NCI-H510A treated with DMSO at 0.1 percent for 48 hours (cell line): ENCODE data around the gene PCDHGA11.
"Not testable (repeated sequence)": the region's sequence is repeated elsewhere in the genome, so short reads cannot be mapped to it uniquely, and the experiment has no call there.

Source experiments
- DNase-seq: peaks from one replicate; lab custom pipeline; 2025; lab: John Stamatoyannopoulos, UW

Gene PCDHGA11

DNA sequence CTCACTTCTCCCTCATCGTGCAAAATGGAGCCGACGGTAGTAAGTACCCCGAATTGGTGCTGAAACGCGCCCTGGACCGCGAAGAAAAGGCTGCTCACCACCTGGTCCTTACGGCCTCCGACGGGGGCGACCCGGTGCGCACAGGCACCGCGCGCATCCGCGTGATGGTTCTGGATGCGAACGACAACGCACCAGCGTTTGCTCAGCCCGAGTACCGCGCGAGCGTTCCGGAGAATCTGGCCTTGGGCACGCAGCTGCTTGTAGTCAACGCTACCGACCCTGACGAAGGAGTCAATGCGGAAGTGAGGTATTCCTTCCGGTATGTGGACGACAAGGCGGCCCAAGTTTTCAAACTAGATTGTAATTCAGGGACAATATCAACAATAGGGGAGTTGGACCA, 10.4 kb downstream of the PCDHGA11 start:
- DNase-seq = no peak

DNA sequence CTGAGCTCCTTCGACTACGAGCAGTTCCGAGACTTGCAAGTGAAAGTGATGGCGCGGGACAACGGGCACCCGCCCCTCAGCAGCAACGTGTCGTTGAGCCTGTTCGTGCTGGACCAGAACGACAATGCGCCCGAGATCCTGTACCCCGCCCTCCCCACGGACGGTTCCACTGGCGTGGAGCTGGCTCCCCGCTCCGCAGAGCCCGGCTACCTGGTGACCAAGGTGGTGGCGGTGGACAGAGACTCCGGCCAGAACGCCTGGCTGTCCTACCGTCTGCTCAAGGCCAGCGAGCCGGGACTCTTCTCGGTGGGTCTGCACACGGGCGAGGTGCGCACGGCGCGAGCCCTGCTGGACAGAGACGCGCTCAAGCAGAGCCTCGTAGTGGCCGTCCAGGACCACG, 11.5 kb downstream of the PCDHGA11 start:
- not testable (repeated sequence) for DNase-seq

DNA sequence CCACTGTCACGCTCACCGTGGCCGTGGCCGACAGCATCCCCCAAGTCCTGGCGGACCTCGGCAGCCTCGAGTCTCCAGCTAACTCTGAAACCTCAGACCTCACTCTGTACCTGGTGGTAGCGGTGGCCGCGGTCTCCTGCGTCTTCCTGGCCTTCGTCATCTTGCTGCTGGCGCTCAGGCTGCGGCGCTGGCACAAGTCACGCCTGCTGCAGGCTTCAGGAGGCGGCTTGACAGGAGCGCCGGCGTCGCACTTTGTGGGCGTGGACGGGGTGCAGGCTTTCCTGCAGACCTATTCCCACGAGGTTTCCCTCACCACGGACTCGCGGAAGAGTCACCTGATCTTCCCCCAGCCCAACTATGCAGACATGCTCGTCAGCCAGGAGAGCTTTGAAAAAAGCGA, 11.9 kb downstream of the PCDHGA11 start:
- DNase-seq = not testable (repeated sequence)

DNA sequence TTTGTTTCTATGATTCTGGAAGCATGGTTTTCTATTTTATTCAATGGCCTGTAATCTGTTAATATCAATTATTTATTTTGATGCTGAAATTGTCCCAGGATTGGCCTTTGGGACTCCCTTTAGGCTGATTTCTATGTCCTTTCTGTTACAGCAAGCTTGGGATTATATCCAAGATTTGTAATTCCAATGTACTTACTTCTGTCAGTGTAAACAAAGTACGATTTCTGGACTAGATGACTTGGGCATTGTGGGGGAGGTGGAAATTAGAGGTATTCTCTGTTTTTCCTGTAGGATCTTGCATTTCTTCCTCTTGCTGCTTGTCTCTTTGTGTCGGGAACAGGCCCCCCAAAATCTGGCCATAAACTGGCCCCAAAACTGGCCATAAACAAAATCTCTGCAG, 13.2 kb downstream of the PCDHGA11 start:
- DNase-seq = no peak

GRCh38 chr5:141437221-141437620, 16.4 kb downstream of the PCDHGA11 start:
- DNase-seq = no peak

DNA sequence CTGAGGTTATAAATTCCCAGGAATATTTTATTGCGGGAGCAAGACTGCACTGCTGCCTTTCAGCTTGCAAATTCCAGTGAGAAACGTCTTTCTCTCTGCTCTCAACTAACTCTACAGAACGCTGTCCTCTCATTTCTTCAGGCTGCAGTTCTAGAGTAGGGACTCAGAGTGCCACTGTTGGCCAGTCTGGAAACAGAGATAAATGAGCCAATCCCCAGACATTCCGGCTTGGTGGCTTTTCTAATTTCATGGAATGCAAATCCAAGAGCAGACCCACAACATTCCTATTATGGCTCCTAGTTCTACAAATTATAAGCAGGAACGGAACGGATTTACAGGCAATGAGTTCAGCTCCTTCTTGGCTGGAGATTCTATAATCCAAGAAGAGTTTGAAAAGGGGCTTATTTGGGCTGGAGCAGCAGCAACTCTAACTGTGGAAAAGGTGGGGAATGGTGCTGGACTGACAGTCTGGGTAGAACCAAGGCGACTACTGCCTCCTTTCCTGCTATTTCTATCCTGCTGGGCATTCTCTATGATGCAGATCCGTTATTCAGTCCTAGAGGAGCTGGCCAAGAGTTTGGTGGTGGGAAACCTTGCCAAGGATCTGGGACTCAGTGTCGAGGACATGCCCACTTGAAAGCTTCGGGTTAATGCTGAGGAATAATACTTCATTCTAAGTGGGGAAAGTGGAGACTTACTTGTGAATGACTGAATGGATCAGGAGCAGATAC, 18.7 kb downstream of the PCDHGA11 start:
- no peak for DNase-seq

DNA sequence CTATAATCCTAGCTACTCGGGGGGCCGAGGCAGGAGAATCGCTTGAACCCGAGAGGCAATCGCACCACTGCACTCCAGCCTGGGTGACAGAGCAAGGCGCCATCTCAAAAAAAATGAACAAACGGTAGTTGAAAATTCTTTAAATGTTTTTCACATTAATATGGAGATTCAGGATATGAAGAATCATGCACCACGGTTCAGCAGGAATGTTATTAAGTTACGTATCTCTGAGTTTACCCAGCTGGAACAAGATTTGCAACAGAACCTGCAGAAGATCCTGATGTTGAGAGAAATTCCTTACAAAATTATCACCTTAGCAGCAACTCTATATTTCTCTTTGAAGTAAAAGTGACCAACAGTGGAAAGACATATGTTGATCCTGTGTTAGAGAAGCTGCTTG, 19.5 kb downstream of the PCDHGA11 start:
- DNase-seq = no peak

DNA sequence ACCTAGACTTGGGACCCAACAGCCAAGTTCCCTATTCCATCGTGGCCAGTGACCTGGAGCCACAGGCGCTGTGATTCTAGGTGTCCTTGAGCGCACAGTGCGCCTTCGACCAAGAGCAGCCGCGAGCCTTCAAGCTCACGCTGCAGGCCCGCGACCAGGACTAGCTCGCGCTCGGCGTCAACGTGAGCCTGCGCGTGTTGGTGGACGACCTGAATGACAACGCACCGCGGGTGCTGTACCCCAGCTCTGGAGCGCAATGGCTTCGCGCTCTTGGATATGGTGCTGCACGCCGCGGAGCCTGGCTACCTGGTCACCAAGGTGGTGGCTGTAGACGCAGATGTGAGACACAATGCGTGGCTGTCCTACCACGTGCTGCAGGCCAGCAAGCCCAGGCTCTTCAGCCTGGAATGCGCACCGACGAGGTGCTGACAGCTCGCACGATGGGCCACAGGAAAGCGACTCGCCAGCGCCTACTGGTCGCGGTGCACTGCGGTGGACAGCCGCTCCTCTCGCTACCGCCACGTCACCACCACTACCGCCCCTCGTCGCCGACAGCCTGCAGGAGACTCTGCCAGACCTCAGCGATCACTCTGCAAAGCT, 20.8 kb downstream of the PCDHGA11 start:
- no peak for DNase-seq

- DNase-seq = no peak
These were observed 44.5 kb downstream of the PCDHGA11 start for GRCh38 chr5:141465351-141465750.
